Adrenal gland (tissue), 12 donors: Measurements from ENCODE around the gene NLRC3. TPM values are rescaled to one million over a fixed set of nuclear protein-coding genes. Genes with fewer than 3 reads are reported as not detected.

Experiments
- DNase-seq, 7 donors: peaks; one replicate each; pipeline ENCODE4 v3.0.0-alpha.2; 2019 to 2020
- H3K27ac ChIP-seq, 5 donors: fragments of 200-600 bp; sonication (generic) in 4 of 5; 1 replicate in 3 of 5; 2 replicates in 2 of 5; pipeline versions ENCODE4 v1.5.1 to v1.8.0; 2016 to 2020; ENCODE audit warnings: mild to moderate bottlenecking in 1 of 5
- H3K27me3 ChIP-seq: fragments of 200-600 bp; 2 replicates; pipeline ENCODE4 v1.8.0; 2021
- H3K36me3 ChIP-seq, 2 donors: fragments of 200-600 bp; replicated peaks in 1 of 2; 1 replicate in 1 of 2; 2 replicates in 1 of 2; pipeline versions ENCODE4 v1.5.1 to v1.8.0; 2018 to 2022
- H3K4me1 ChIP-seq, 2 donors: fragments of 200-600 bp; replicated peaks in 1 of 2; 1 replicate in 1 of 2; 2 replicates in 1 of 2; pipeline versions ENCODE4 v1.5.1 to v1.8.0; 2018 to 2021
- H3K4me3 ChIP-seq, 4 donors: fragments of 200-600 bp; sonication (generic) in 3 of 4; one replicate each; pipeline ENCODE4 v1.5.1; 2016 to 2018
- H3K9me3 ChIP-seq, 3 donors: fragments of 200-600 bp; sonication (generic) in 1 of 3; replicated peaks in 1 of 3; 1 replicate in 2 of 3; 2 replicates in 1 of 3; pipeline versions ENCODE4 v1.5.1 to v1.8.0; 2016 to 2021
- POLR2A ChIP-seq, 2 donors: fragments of 450-650 bp; IDR thresholded peaks; one replicate each; pipeline ENCODE4 v1.6.1; 2017; ENCODE audit warnings: antibody characterized with exemption in 2 of 2, mild to moderate bottlenecking in 2 of 2, moderate library complexity in 1 of 2
- WGBS, 4 donors: extraction: QIAGEN DNeasy Blood & Tissue Kit in 2 of 4; methylation state at CpG; one replicate each; pipeline versions ENCODE4 v1.1.5 to v1.1.7; 2013 to 2017; 5-methylcytosine and 5-hydroxymethylcytosine counted together
- intact Hi-C, 2 donors: fragments of 100-400 bp; cut with DNase I; formaldehyde crosslinking; loops; one replicate each; pipeline versions ENCODE4 v1.14.1 to v1.15.0; 2022 to 2023
- polyA plus RNA-seq, 3 donors: library from polyadenylated mRNA; stranded (reverse); fragments of 200-250 nt in 2 of 3; fragments of 350-450 nt in 1 of 3; fragmentation: Illumina TruSeq in 1 of 3; extraction: RNeasy Lipid Tissue Mini Kit (QIAGEN cat#74804) in 1 of 3; gene quantifications; one replicate each; pipeline ENCODE4 v1.2.3, GENCODE V29; 2013 to 2014
- total RNA-seq, 9 donors: library from RNA; depleted of rRNA in 4 of 9; stranded (reverse); fragments of >200 nt in 4 of 9; fragments of 120-200 nt in 1 of 9; fragmentation: NEBNext Ultra II Directional in 1 of 9; extraction: Animal tissue kit (Norgen Biotek cat#: 25700) in 1 of 9; gene quantifications; one replicate each; pipeline versions ENCODE4 v1.1.0 to v1.2.4, GENCODE V29; 2013 to 2023
- TF ChIP-seq, protein P1 (sequence below), 6 experiments: fragments of 450-650 bp in 4 of 6; fragments of 200-600 bp in 2 of 6; sonication (generic) in 1 of 6; IDR thresholded peaks; 1 replicate in 5 of 6; 2 replicates in 1 of 6; pipeline versions ENCODE4 v1.5.1 to v1.8.0; 2016 to 2021; ENCODE audit warnings: antibody characterized with exemption in 6 of 6, mild to moderate bottlenecking in 2 of 6, moderate library complexity in 1 of 6
- donor health status: healthy with polysubstance abuse.
- donor health status: Bipolar disorder and iron deficiency.
- donor health status: DM: yes; HTN: yes; CAD: no.
- donor health status: DM: no; HTN: no; CAD: no.
- donor health status: DM: no; HTN: no; CAD: no.
- donor health status: DM: yes; HTN: yes; CAD: no.

The NLRC3 gene
- total and polyA plus RNA-seq, 12 donors: 0.29 to 2.5 (median 1.5) TPM

DNA sequence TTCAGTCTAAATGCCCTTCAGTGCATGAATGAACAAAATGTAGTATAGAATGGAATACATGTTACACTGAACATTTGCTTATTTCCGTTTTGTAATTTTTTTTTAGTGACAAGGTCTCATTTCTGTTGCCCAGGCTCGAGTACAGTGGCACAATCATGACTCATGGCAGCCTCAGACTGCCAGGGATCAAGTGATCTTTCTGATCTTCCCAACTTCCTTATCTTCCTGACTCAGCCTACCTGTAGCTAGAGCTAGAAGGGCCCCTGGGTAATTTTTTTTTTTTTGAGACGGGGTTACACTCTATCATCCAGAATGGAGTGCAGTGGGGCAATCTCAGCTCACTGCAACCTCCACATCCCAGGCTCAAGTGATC is 41.6 kb upstream of the NLRC3 start:
- intact Hi-C loops: no loop called here

GRCh38 chr16:3612510-3613466 is 35.6 kb upstream of the NLRC3 start:
- Histone ChIP-seq H3K36me3 (no peaks in the 10 kb centered on the region), H3K9me3 (no peaks in the 10 kb centered on the region), H3K27me3 (no peaks in the 10 kb centered on the region), H3K4me3 (peak overlapping the region in 2 of 4 donors; percentile 67 to 71), H3K4me1 (peaks cover 12 to 17% of the 10 kb centered on the region in 2 donors), H3K27ac (no peak overlapping the region)
- intact Hi-C loops: no loop called here
- no peak for DNase-seq
- TF ChIP-seq, protein P1, sequence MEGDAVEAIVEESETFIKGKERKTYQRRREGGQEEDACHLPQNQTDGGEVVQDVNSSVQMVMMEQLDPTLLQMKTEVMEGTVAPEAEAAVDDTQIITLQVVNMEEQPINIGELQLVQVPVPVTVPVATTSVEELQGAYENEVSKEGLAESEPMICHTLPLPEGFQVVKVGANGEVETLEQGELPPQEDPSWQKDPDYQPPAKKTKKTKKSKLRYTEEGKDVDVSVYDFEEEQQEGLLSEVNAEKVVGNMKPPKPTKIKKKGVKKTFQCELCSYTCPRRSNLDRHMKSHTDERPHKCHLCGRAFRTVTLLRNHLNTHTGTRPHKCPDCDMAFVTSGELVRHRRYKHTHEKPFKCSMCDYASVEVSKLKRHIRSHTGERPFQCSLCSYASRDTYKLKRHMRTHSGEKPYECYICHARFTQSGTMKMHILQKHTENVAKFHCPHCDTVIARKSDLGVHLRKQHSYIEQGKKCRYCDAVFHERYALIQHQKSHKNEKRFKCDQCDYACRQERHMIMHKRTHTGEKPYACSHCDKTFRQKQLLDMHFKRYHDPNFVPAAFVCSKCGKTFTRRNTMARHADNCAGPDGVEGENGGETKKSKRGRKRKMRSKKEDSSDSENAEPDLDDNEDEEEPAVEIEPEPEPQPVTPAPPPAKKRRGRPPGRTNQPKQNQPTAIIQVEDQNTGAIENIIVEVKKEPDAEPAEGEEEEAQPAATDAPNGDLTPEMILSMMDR (IDR thresholded peaks at IDR 0.05): no peak
- TF ChIP-seq POLR2A (IDR thresholded peaks at IDR 0.05): no peak
- 81 to 85% (median 83%) methylated on average over 31 to 34 of the region's 34 CpGs for WGBS, 4 donors

More for the DNA sequence above, 41.6 kb upstream of the NLRC3 start:
- no peak overlapping the region for H3K4me3 ChIP-seq
- DNase-seq: peak in 6 of 7 donors; percentile 51 to 74 (median 72)
- H3K27ac ChIP-seq: peak overlapping the region in 3 of 5 donors; percentile 47 to 81 (median 48)
- H3K9me3 ChIP-seq: no peaks in the 10 kb centered on the region
- H3K4me1 ChIP-seq: peaks cover under 1% of the 10 kb centered on the region in 2 donors
- no peaks in the 10 kb centered on the region for H3K27me3 ChIP-seq
- TF ChIP-seq POLR2A (IDR thresholded peaks at IDR 0.05): no peak
- TF ChIP-seq, protein P1 (IDR thresholded peaks at IDR 0.05): no peak
- H3K36me3 ChIP-seq: no peaks in the 10 kb centered on the region
- 42 to 46% (median 45%) methylated on average over 3 of the region's 3 CpGs for WGBS, 4 donors

GRCh38 chr16:3611146-3611975 is 34.2 kb upstream of the NLRC3 start, which contains the start of gene SLX4:
TSS of gene SLX4 (minus strand) at chr16:3611606. CDS start at chr16:3608964, 2,642 bp downstream.
- no peaks in the 10 kb centered on the region for H3K36me3 ChIP-seq
- H3K27me3 ChIP-seq: no peaks in the 10 kb centered on the region
- intact Hi-C loops: no loop called here
- H3K4me3 ChIP-seq: peak within 1 kb of the TSS; percentile 62 to 71 (median 67)
- peak within 1 kb of the TSS in 4 of 5 donors; percentile 59 to 82 (median 62) for H3K27ac ChIP-seq
- 0 to 1% (median 0%) methylated on average over 8 to 86 of the region's 86 CpGs for WGBS, 4 donors
- DNase-seq: peak; percentile 87 to 93 (median 91)
- H3K4me1 ChIP-seq: peaks cover 12 to 17% of the 10 kb centered on the region in 2 donors
- TF ChIP-seq, protein P1 (IDR thresholded peaks at IDR 0.05): peak in 1 of 6 experiments; percentile 11
- TF ChIP-seq POLR2A (IDR thresholded peaks at IDR 0.05): peak; percentile 72 to 84
- H3K9me3 ChIP-seq: no peaks in the 10 kb centered on the region
